ENCODE data around the gene CCR8. TPM values are rescaled to one million over a fixed set of nuclear protein-coding genes. Genes with fewer than 3 reads are reported as not detected.

Gene CCR8
- total RNA-seq, 1 donor, result not detected

DNA sequence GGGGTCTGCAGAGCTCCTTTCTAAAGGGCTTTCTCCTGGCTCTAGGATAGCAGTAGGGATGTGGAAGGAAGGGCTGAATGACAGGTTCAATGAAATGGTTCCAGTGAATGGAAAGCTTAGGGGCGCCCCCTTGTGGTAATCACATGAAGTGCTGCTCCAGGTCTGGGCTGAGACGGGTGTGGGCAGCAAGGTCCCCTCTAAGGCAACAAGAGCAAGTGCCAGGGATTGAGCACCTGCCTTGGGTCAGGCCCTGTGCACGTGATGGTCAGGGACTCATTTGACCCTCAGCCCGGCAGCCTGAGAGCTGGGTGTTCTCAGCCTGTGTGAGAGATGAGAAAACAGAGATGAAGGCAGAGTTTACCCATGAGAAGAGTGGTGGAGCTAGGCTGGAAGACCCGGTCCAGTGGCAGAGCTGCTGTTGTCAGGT, 37.6 kb upstream of the CCR8 start:
- no peak overlapping the region for H3K4me3 ChIP-seq (ENCODE audit: low read depth, low read length)
- TF ChIP-seq, protein P1, sequence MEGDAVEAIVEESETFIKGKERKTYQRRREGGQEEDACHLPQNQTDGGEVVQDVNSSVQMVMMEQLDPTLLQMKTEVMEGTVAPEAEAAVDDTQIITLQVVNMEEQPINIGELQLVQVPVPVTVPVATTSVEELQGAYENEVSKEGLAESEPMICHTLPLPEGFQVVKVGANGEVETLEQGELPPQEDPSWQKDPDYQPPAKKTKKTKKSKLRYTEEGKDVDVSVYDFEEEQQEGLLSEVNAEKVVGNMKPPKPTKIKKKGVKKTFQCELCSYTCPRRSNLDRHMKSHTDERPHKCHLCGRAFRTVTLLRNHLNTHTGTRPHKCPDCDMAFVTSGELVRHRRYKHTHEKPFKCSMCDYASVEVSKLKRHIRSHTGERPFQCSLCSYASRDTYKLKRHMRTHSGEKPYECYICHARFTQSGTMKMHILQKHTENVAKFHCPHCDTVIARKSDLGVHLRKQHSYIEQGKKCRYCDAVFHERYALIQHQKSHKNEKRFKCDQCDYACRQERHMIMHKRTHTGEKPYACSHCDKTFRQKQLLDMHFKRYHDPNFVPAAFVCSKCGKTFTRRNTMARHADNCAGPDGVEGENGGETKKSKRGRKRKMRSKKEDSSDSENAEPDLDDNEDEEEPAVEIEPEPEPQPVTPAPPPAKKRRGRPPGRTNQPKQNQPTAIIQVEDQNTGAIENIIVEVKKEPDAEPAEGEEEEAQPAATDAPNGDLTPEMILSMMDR (IDR thresholded peaks at IDR 0.05; ENCODE audit: insufficient read depth, low read length), result peak; percentile 93
- peak; percentile 51 for DNase-seq (ENCODE audit: low read depth)

DNA sequence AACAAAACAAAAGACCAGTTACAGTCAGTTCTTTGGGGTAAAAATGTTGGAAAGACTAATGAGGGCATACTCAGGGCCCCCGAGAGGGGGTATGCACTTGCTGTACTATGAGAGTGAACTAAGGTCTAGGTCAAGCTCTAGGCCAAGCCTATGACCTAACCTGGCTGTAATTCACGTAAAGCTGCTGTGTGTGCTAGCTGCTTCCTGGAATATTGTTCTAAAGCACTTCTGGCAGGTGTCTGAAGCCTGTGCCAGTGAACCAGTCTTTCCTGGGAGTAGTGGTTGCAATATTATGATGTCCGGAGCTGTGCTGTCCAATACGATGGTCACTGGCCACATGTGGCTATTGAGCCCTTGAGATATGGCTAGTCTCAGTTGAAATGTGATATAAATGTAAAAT, 36.5 kb upstream of the CCR8 start:
- no peak overlapping the region for H3K4me3 ChIP-seq (ENCODE audit: low read depth, low read length)
- TF ChIP-seq, protein P1 (IDR thresholded peaks at IDR 0.05; ENCODE audit: insufficient read depth, low read length), result no peak
- DNase-seq (ENCODE audit: low read depth), result no peak

DNA sequence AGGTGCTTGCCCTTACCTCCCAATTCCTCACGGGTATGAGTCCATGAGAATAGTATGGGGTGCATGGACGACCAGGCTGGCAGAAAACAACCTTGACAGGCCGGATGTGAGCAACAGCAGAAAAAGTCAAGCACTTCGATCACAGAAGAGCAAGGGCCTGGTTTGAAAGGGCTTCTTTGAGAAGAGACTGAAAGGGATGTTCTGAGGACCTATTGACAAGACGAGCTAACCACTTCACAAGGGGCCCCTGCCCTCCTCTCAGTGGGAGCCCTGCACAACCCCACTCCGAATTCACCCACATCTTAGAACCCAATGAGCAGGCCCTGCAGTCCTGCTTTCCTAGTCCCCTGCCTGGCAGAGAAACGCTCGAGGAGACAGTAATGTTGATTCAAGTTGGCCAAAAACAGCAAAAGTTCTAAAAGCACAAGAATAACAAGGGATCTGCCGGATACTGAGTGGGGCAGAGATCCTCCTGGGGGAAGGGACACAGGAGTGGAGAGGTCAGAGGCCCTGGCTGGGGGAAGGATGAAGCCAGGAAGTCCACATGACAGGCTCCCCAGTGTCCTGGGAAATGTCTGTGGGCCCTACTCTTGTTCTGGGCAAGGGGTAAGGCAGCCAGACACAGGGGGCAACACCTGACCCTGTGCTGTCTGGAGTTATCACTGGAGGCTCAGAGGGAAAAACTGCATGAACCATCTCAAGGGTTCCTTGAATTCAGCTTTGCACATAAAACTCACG, 34.9 kb upstream of the CCR8 start:
- no peak for DNase-seq (ENCODE audit: low read depth)
- H3K4me3 ChIP-seq (ENCODE audit: low read depth, low read length), result no peak overlapping the region
- TF ChIP-seq, protein P1 (IDR thresholded peaks at IDR 0.05; ENCODE audit: insufficient read depth, low read length), result no peak

DNA sequence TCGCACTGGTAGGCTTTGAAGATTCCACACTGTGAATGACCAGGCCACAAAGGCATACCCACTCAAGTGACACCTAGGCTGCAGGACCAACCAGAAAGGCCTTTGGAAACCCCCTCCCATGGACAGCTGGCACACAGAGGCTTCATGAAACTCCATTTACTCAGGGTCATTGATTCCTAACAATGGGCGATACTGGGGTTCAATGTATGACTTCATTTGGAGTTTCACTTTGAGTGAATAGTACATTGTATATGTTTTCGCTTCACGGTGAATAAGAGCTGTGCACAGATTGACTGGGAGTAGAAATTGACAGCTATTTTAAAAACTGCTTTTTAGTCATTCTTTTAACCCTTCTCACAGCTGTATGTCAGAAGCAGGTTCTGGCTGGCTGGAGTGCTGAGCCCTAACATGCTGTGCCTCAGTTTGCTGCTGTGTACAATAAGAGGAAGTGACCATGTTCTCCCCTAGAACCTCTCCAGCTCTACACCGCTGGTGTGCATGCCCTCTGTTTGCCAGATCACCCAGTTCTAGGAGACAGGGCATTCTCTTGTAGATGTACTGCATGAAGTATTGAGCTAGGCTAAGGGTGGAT, 34.2 kb upstream of the CCR8 start:
- no peak for DNase-seq (ENCODE audit: low read depth)
- no peak overlapping the region for H3K4me3 ChIP-seq (ENCODE audit: low read depth, low read length)
- TF ChIP-seq, protein P1 (IDR thresholded peaks at IDR 0.05; ENCODE audit: insufficient read depth, low read length), result no peak

DNA sequence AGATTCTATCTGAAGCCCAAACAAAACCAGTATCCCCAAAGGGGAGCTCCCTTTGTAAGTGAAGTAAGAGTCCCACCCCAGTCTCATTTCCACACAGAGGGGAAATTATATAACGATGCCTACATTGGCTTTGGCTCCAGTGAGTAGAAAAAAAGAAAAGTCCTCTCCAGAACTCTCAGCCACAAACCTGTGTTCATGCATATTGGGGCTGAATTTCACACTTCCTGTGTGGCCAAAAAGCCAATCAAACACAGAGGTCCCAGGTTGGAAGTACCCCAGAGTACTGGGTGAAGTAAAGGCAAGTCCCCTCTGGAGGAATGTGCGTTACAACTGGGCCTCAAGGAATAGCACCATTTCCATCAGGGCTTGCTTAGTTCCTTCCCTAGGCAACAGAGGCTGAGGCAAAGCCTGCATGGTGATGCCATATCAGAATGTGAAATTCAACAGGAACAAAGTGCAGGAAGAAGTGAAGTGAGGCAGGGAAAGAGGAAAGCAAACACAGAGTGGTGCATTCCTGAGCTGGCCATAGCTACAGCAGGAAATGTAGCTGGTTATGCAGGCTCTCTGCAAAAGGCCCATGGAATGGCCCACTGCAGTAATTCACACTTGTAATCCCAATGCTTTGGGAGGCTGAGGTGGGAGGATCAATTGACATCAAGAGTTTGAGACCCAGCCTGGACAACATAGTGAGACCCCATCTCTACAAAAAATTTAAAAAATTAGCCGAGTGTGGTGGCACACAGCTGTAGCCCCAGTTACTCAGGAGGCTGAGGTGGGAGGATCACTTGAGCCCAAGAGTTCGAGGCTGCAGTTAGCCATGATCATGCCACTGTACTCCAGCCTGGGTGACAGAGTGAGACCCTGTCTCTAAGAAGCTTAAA, 33.1 kb upstream of the CCR8 start:
- DNase-seq (ENCODE audit: low read depth), result no peak
- TF ChIP-seq, protein P1 (IDR thresholded peaks at IDR 0.05; ENCODE audit: insufficient read depth, low read length), result no peak
- no peak overlapping the region for H3K4me3 ChIP-seq (ENCODE audit: low read depth, low read length)

DNA sequence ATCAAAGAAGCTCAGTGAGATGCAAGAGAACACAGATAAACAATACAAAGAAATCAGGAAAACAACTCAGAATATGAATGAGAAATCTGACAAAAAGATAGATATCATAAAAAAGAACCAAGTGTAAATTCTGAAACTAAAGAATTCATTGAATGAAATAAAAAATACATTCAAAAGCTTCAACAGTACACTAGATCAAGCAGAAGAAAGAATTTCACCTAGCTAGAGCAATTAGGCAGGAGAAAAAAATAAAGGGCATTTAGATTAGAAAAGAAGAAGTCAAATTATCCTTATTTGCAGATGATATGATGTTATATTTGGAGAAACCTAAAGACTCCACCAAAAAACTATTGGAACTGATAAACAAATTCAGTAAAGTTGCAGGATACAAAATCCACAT, 30.2 kb upstream of the CCR8 start:
- H3K4me3 ChIP-seq (ENCODE audit: low read depth, low read length), result no peak overlapping the region
- TF ChIP-seq, protein P1 (IDR thresholded peaks at IDR 0.05; ENCODE audit: insufficient read depth, low read length), result no peak
- no peak for DNase-seq (ENCODE audit: low read depth)
